Testis (tissue), 2 donors: ENCODE data around the gene KRTAP10-3.

Source experiments
- CTCF ChIP-seq, 3 experiments: fragments of 450-650 bp in 2 of 3; fragments of 200-600 bp in 1 of 3; sonication (generic) in 1 of 3; IDR thresholded peaks; one replicate each; pipeline ENCODE4 v1.5.1; 2016 to 2019; ENCODE audit warnings: antibody characterized with exemption in 3 of 3, mild to moderate bottlenecking in 2 of 3, moderate library complexity in 1 of 3
- POLR2A ChIP-seq: fragments of 450-650 bp; IDR thresholded peaks from one replicate; pipeline ENCODE4 v1.6.1; 2017; ENCODE audit warnings: antibody characterized with exemption, mild to moderate bottlenecking, moderate library complexity

DNA sequence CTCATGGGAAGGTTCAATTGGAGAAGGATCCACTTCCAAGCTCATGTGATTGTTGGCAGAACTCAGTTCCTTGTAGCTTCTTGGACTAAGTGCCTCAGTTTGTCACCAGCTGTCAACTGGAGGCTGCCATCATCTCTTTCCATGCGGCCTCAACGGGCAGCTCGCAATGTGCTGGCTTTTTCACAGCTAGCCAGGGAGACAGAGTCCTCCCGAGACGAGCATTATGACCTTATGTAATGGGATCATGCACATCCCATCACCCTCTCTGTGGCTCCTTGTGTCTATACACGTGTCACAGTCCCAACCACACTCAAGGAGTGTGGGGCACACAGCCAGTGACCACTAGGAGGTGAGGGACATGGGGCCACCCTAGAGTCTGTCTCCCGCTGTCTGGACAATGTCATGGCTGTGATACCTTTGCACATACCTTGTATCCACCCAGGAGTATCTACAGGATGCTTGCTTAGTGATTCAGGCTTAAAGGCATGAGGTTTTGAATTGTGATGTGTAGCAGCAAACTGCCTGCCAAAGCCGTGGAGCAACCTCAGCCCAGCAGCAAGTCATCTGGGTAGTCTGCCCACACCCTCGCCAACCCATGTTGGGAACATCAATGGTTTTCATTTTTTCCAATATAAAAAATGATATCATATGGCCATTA, 37.6 kb upstream of the KRTAP10-3 start:
- TF ChIP-seq POLR2A, result no peak
- no peak for TF ChIP-seq CTCF (IDR thresholded peaks at IDR 0.05)
